Stimulated activated CD4-positive, alpha-beta T cell treated with anti-CD3 and anti-CD28 coated beads, Interleukin-1b, Interleukin-23, amount 100 ng/mL, for 1 hour (primary cell): Measurements from ENCODE around the gene ACTA2.

Source experiments
- DNase-seq, 2 donors: peaks; one replicate each; pipeline ENCODE4 v3.0.0-alpha.2; 2020; ENCODE audit warnings: low read depth in 2 of 2

The ACTA2 gene

GRCh38 chr10:88920198-88920597 lies 32.4 kb downstream of the ACTA2 start:
- no peak for DNase-seq

- no peak for DNase-seq
Measured at GRCh38 chr10:88919041-88919440, 33.5 kb downstream of the ACTA2 start.

DNA sequence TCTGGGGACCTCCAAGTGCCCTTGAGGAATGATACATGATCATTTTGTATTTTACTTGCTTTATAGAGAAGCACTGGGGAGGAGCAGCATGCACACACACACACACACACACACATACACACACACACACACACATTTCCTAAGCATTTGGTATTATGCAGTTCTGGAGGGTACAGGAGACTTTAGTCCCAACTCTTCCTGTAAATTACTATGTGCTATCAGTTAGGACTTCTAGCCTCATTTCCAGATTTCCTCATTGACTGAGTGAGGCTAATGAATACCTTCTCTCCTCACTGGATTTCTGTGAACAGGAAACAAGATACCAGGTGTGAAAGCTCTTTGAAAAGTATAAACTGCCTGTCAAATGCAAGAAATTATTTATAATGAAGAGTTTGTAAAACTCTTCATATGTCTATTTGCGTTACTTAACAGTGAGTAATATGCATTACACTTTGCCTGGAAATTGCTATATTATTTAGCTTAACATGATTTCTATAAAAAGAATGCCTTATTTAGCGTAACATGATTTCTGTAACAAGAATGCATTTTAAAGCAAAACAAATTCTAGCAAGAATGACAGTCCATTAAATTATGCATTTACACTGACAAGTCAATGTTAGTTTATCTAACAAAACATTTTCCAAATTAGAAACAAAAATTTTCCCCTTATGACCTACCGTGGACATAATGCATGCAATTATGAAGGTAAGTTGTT lies 34.2 kb downstream of the ACTA2 start:
- no peak for DNase-seq

DNA sequence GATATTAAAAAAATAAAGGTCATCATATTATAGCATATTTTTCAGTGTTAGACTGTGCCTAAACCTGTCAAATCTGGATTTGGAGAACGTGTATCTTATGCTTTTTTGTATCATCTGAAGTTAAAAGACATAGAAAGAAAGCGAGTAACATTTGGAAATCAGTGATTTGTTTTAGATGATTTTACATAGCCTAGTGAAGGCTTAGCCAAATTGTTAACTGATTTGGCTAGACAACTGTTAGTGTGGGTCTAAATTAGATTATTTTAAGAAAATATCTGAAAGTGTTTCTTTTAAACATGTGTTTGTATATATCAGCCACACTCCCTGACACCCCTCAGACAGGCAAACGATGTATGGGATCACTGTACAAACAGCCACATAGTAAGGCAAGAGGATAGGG lies 35.6 kb downstream of the ACTA2 start:
- DNase-seq: no peak

DNA sequence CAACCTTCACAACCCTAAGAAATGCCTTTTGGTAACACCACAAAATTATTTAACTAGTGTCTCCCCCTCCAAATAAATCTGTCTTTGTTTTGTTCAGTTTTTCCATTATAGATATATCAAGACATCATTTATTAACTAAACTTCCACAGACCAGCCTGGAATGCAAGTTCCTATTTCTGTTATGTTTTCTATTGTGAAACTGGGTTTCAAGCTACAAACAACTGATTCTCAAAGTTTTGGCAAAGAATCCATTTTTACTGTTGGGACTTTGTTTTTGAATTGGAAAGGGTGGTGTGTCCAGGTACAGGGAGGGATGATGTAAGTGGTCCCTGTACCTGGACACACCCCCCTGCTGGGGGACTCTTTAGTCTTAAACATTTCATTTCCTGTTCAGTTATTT lies 36.3 kb downstream of the ACTA2 start:
- DNase-seq: no peak

GRCh38 chr10:88915781-88916180 lies 36.8 kb downstream of the ACTA2 start:
- no peak for DNase-seq

- DNase-seq: no peak
Measured at GRCh38 chr10:88913788-88914187, 38.8 kb downstream of the ACTA2 start.

DNA sequence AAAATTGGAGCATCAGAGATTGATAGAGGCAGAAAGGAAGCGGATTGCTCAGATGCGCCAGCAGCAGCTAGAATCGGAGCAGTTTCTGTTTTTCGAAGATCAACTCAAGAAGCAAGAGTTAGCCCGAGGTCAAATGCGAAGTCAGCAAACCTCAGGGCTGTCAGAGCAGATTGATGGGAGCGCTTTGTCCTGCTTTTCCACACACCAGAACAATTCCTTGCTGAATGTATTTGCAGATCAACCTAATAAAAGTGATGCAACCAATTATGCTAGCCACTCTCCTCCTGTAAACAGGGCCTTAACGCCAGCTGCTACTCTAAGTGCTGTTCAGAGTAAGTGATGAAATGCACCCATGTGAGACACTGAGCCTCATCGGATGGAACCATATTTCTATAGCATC lies 39.4 kb downstream of the ACTA2 start:
- no peak for DNase-seq

GRCh38 chr10:88911851-88912250 lies 40.7 kb downstream of the ACTA2 start:
- no peak for DNase-seq

GRCh38 chr10:88911116-88911515 lies 41.5 kb downstream of the ACTA2 start:
- DNase-seq: no peak

- DNase-seq: no peak
Measured at GRCh38 chr10:88908194-88908593, 44.4 kb downstream of the ACTA2 start.

GRCh38 chr10:88906921-88907320 lies 45.7 kb downstream of the ACTA2 start:
- no peak for DNase-seq

DNA sequence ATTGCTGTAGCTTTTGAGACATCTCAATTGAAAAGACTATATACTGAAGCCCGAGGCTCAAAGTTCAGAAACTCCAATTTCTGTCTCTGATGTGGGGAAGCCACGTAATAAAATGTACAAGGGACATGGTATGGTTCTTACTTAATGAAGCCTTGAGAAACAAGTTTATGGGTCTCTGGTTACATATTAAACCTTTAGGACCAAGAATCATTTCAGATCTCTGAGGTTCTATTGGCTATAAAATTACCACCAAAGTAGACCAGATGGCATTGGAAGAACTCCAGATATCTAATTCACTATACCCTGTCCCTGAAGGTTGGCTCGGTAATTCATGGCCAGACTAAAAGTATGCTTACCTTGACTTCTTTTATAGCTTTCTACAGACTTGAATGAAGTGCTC lies 48.9 kb downstream of the ACTA2 start:
- DNase-seq: no peak

GRCh38 chr10:88901984-88902789 lies 50.4 kb downstream of the ACTA2 start:
- DNase-seq: no peak

DNA sequence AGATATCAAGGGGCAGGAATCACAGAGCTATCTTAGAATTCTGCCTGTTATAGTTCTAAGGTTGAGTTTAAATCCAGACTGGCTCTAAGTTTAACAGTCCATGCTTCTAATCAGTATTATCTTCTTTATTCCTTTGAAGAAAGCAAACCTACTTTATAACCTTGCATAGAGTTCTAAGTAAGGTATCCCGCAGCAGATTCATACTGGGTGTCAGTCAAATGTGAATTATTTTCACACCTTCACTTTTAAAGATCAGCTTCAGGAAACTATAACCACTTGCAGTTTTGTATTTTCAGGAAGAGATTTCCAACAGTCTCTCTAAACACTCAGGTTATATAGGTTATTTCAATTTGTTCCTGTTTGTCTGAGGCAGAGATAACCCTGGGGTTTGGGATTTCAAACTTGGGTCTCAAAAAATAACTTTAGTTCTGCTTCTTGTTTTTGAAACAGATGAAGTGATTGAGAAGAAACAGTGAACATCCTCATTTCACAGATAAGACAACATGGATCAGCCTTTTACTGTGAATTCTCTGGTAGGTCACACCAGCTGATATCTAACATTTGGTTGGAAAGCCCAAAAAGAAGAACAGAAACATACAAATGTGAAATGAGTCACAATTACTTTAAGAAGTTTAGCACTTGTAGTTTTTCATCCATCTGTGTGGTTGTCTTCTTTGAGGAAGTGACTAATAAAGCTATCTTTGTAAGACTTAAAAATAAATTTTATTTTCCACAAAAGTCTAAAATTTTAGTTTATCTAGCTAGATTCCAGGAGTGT lies 51.2 kb downstream of the ACTA2 start:
- DNase-seq: no peak

GRCh38 chr10:88899886-88900285 lies 52.7 kb downstream of the ACTA2 start:
- DNase-seq: no peak

DNA sequence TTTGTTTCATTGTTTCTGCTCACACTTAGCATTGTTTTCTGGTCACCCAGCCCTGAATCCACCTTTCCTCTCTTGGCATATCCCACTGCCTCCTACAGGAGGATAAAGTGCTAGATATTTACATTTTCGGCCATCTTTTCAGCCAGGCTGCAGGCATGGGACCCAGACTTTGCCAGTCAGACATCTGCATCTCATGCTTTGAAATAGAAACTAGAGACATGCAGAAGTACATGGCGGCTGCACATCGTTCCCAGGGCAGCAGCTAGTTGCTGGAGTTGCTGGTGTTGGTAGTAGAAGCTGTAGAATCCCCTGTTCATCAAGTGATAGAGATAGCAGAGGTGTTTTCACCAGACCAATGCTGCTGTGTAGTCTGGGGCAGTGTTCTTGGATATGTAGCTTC lies 53.8 kb downstream of the ACTA2 start:
- no peak for DNase-seq

- no peak for DNase-seq
Measured at GRCh38 chr10:88896994-88897853, 55.3 kb downstream of the ACTA2 start.

DNA sequence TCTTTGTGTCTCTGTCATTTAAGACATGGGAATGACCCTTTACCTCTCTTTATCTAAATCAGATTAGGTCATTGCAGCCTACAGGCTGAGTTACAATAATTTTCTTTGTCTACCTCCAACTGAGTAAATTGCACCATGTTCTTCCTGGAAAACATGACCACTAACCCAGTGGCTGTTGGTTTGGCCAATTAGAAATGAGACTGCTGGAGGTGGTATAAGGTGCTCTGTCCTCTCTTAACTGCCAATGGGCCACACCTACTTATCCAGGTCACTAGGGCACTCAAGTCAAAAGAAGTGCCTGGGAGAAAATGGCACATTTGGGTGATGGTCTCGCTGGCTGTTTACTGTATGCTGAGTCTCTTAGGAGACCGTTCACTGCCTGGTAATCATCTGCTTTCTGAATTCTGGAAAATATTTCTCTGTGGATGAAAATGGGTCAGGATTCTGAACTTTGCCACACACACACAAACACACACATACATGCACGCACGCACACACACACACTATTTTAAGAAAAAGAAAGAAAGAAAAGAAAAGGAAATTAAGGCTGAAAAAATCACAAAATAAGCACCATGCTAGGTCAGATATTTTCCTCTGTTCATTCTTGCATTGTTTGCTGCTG lies 56.1 kb downstream of the ACTA2 start:
- no peak for DNase-seq

GRCh38 chr10:88895250-88895649 lies 57.3 kb downstream of the ACTA2 start:
- no peak for DNase-seq

DNA sequence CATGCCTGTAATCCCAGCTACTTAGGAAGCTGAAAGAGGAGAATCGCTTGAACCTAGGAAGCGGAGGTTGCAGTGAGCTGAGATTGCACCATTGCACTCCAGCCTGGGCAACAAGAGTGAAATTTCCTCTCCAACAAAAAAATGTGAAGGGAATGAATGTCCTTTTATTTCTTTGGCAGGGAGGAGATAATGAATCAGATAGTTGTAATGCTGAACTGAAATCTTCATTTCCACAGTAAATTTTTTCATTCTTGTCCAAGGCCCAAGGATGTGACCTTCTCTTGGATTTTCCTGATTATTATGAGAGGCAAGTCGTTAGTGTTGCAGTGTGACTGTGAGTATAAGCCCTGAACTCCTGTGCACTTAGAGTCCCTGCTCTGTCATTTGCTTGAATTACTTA lies 59.0 kb downstream of the ACTA2 start:
- DNase-seq: no peak
